Activated CD8-positive, alpha-beta memory T cell treated with anti-CD3 and anti-CD28 coated beads, Interleukin-2, amount 50 U/mL, for 48 hours (primary cell): ENCODE data around the gene CCDC175.

Experiments used
- DNase-seq: peaks from one replicate; pipeline ENCODE4 v3.0.0-alpha.2; 2020

CCDC175 gene

DNA sequence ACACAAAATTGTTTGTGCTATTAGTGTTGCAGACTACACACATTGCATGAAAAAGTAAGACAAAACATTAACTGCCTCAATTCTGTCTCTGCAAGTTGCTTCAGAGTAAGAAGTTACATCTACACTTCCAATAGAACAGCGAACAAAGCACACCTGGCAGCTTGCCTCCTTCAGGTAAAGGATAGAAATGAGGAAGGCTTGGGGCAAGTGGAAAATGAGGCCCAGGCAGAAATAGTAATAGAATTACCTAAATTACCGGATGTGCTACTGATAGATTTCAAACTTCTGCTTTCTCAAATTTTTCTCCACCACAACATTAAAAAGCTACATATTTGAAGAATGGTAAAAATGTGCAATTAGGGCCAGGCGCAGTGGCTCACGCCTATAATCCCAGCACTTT lies 37.7 kb downstream of the CCDC175 start:
- DNase-seq: no peak

DNA sequence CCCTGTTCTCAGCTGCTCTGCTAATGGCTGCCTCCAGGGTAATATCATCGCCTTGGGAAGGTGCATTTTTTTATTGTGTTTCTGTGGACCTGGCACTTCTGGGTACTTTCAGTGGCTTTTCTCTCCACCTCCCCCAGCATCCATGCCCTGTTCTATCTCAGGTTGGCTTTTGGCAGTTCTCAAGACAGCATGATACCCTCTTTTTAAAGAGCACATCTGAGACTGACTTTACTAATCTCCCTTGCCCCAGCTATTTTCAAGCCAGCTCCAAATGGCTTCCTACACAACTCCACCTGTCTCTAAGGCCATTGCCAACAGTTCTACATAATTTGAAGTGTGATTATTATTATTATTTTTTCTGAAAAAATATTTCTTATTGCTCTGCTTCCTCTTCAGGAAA lies 39.1 kb downstream of the CCDC175 start:
- no peak for DNase-seq

DNA sequence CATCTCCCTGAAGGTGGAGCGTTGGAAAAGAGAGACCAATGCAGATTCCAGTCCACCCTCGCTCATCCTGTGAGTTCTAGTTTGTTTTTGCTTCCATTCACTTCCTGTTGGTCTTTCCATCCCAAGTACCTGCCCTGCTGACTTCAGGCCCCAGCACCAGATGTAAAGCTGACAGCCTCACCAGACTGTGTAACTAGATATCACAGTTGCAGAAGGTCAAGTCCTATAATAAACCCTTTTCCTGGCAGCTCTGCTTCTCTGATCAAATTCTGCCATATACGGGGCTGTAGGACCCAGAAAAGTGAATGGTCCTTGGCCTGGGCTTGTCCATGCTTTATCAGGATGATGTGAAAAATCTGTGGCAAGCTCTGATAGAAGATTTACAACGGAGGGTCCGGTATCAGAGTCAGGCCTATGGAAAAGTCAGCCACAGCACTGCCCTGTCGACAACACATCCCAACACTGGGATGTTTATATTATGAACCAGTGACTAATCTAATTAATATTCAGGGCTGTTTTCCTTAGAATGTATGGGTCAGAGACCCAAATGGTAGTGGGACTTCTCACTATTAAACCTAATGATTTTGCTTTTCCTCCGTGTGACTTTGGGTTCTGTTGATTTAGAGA lies 42.1 kb downstream of the CCDC175 start:
- DNase-seq: no peak

DNA sequence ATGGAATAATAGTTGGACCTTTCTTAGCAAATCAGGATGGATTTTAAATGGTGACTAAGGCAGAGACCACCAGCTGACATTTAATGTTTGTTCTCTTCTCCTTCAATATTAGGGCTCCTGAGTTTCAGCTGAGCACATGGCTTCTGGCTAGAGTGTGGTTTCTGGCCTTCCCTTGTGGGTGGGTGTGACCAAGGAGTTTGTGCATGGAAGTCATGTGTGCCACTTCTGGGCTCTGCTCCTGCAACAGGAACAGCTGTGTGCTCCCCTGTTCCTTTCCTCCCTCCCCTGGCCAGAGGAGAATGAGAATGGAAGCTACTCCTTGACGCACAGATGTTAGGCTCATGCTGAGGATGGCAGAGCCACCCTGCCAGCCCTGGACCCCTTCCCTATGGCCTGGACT lies 44.2 kb downstream of the CCDC175 start:
- no peak for DNase-seq

DNA sequence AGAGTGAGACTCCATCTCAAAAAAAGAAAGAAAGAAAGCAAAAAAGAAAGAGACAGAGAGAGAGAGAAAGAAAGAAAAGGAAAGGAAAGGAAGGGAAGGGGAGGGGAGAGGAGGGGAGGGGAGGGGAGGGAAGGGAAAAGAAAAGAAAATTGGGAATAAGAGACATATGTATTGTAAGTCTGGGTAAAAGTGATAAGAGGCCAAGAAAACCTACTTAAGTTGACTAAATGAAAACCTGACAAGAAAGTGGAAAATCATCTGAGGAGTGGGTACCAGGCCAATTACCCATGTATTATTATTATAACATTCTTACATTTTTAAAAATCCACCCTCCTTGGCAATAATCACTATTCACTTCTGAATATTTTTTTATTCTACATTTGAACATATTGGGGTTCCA lies 46.3 kb downstream of the CCDC175 start:
- DNase-seq: no peak

DNA sequence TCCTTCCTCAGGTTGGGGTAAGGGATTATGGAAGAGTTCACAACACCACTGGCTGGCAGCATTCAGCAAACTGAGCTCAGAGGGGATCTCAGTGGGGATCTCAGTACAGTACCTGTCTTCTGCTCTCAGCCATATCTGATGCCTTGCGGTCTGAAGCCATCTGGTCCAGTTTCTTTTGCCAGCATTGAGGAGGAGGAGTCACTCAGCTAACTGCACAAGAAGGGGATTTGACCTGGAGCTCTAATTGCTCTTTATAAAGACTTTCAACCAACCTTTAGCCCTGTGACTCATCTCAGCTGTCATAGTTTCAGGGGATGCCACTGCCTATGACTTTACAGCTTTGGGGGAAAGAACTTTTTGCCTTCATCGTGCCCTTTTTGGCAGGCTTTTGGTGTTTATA lies 47.4 kb downstream of the CCDC175 start:
- no peak for DNase-seq

DNA sequence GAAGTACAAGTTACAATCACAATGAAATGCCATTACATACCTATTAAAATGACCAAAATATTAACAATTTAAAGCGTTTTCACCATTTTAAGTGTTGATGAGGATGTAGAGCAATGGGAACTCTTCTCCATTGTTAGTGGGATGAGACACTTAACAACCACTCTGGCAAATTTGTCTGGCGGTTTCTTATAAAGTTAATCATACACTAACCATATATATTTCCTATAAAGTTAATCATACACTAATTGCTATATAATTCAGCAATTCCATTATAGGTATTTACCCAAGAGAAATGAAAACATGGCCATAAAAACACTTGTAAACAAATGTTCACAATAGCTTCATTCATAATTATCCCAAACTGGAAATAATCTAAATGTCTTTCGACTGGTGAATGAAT lies 56.4 kb downstream of the CCDC175 start:
- DNase-seq: no peak

DNA sequence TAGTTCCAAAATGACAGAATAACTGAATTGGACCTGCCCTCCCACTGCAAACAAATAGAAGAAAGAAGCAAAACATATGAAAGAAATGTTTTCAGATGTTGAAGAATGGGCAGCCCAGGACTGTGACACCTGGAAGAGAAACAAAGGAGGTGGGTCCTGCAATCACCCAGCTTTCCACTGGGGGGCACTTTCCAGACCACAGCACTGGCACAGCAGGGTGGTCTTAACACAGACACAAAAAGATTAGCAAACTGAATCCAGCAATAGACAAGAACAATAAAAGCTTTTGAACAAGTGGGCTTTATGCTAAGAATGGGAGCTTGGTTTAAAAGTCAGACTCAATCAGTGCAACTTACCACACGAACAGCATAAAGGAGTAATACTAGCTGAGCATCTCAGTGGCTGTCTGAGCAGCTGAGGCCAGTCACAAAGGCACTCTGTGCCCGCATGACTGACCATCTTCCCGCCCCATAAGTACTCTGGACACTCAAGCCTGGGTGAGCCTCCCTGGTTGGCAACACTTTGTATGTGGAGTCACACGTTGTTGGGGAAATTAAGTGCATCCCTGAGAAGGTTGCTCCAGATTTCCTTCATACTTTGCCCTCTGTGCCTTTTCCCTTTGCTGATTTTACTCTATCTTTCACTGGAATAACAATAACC lies 64.6 kb downstream of the CCDC175 start:
- DNase-seq: no peak

DNA sequence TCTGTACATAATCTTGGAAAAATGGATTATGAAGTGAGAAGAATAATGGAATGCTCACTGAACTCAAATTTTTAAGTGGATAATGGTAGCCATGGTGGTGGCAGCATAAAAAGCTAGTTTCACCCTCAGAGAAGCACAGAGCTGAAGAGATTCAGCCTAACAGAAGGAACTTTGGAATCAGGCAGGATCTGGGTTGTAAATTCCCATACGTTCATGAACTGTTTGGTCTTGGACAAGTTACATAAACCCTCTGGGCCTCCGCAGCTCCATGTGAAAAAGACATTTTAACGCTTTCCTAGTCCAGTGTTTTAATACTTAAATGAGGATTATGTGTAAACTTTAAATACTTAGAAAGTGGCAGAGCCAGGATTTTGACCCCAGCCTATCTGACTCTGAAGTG lies 65.6 kb downstream of the CCDC175 start:
- no peak for DNase-seq

DNA sequence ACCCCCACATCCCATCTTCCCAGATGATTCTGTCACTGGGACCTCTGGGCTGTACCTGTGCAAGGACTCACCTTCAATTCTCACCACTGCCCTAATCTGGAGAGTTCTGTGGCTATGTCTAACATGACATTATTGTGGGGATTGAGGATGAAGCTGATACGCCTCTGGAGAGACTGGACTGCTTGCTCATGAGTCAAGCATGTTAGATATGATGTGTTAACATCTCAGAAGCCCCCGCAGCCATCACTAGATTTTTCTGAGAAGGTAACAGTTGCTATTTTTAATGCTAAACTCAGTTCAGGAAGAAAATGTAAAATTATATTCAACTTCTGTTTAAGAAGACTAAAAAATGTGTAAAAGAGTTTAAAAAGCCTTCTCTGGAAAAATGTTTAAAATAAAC lies 66.6 kb downstream of the CCDC175 start:
- DNase-seq: no peak

DNA sequence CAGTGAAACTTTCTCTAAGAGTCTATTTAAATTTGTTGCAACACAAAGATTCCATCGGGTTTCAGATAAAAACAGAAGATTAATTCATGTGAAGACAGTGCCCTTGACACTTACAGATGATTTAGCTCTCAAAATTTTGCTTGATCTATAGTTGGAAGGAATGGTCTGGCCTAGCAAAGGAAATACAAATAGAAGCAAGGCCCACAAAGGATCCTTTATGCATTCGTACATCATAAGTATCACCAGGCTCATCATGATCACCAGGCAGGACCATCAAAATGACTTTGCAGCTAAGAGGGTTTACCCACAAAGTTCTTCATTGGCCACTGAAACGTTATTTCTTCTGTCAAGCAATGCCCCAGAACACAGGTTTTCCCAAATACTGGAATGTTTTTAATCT lies 67.5 kb downstream of the CCDC175 start:
- DNase-seq: no peak

DNA sequence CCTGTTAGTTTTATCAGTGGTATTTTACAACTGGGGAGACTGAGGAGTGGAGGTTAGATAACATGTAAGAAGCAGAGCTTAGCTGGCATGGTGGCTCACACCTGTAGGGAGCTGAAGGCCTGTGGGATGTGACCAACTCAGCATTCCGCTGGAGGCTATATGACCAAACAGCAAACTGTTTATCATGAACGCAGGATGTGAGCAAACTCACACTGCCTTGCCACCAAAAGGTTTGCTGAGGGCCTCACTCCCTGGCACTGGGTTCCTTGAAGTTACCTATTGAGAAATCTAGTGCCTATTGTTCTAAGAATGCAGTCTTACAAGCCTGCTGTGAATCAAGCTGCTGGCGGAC lies 68.9 kb downstream of the CCDC175 start:
- DNase-seq: no peak

DNA sequence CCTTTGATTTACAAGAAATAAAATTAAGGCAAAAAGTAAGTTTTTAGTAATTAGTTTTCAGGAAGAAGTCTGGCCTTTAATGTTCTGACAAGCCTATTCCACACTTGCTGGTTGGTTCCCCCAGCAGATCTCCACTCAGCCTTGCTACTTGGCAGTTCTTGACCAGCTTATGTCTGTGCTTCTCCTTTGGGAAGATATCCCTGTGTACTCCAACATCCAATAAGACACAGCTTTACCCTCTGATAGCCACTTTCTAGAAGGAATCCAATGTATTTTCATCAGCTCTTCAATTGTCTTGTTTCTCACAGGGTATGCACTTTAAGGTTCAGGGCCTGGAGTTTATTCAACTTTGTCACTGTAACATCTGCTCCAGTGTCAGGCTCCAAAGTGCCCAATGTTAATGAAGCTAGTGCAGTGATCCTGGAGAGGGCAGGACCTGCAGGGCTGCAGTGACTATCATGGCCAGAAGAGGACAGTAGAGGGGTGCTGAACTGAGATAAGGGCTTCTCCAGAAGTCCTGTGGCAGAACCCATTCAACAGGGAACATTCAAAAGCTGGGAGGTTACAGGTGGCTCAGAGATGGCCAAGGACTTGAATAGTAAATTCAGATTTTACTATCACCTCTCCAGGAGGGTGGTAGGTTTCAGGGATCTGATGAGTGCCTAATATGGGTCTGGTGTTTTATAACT lies 69.4 kb downstream of the CCDC175 start:
- no peak for DNase-seq

DNA sequence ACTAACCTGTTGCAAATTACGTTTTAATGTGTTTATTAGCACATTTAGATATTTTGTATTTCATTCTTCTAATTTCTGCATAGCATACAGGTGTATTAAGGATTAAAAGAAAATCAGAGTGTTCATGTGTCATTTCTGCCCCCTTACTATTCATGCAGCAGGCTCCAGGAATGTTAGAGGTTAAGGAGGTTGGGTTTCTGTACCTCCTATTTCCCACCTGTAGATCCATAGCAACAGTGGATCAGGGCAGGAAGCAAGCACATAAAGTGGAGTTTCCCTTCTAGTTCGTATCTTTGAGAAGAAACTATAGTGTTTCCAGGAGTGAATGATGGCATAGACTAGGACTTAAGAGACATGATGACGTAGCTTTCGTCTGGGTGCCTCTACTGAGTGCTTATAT lies 73.4 kb downstream of the CCDC175 start:
- DNase-seq: no peak

DNA sequence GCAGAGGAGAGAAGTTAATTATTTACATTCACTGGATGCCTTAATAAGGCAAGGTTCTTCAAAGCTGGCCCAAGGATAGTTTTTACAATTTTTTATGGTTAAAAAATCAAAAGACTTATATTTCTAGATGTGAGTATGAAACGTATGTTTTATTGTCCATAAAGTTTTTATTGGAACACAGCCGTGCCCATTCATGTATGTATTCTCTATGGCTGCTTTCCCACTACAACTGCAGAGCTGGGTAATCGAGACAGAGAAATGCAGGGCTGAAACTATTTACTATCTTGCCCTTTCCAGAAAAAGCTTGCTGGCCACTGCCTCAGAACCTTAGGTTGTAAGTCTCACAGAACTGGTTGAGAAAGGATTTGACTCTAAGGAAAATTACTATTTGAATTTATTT lies 75.9 kb downstream of the CCDC175 start:
- DNase-seq: no peak

DNA sequence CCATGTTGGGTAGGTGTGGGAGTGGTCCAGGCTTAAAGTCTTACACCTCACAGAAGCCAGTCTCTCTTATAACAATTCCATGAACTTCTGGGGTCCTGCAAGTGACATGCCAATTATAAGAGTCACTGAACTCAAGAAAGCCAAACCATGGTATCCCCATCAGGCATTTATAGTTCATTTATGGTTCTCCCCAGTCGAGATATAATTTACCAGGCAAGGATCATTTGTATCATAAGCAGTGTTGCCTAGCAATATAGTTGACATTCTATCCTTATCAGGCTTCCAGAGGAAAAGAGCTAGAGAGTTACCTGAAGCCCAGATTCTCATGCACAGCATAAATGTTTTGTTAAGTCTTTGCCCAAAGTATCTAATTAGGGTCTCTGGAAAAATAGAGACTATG lies 84.2 kb downstream of the CCDC175 start:
- no peak for DNase-seq

DNA sequence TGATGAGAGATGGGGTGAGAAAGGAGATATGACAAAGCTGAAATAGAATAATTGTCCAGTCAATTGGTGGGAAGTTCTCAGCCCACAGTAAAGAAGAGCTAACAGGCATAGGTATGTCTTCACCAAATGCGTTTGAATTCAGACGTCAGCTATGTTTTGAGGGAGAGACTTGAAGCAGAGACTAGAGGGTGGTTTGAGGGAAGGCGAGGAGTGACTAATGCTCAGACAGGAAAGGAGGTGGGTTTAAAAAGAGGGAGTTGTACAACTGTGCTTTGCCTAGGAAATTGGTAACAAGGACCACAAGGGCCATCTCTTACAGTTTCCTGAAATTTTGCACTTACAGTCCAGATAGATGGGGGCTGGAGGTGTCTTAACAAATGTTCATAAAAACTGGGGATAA lies 85.9 kb downstream of the CCDC175 start:
- DNase-seq: no peak

DNA sequence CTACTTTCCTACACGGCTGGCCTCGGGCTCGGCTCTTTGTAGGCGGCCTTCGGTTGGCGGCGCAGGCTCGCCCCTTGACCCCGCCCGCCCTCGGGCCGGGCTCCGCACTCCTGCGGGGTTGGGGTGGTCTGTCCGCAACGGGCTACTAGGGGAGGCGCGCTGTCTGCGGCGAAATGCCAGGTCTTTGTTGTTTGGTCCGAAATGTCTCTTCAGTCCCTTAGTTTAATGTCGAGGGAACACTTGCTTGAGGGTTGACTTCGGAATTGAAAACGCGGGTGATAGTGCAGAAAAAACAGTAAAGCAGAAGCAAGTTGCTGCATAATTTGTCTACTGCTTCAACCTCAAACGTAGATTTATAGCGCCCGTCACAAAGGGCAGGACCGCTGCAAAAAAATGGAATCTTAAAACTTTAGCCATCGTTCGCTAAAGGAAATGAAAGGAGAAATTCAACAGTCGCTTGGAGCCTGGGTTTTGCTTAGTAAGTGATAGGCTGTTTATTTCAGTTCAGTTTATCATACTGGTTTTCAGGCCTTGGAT lies 91.9 kb downstream of the CCDC175 start:
- no peak for DNase-seq

DNA sequence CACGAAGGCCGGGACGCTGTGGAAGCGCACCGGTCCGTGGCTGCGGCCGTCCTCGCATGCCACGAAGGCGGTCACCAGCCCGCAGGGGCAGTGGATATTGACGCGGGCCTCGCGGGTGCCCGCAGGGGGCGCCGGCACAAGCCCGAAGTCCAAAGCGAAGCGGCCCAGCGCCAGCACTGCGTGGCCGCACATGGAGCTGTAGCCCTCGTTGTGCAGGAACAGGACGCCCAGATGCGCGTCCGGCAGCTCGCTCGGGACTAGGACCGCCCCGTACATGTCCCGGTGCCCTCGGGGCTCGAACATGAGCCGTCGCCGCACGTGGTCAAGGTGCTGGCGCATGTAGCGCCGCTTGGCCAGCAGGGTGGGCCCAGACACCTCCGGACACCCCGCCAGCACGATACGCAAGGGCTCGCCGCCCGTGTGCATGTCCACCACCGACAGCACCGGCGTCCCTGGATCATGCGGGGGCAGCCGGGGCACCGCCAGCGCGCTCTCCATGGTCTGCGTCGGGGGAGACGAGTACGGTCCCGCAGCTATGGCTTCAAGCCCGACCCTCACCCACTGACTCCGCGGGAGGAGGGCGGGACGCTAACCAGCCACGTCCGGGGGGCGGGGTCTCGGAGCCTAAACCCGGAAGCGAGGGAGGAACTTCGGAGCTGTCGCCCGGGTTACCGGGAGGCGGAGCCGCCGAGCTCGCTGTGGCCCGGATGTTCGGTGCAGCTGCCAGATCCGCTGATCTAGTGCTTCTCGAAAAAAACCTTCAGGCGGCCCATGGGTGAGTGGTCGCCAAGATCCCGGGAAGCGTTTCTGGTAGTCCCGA lies 92.6 kb downstream of the CCDC175 start, which contains the start of the genes JKAMP and L3HYPDH:
Gene JKAMP, plus strand, starts transcription at position 699 of the 820 bp plus-strand sequence. Its CDS starts 73 bp downstream, at position 772.
Gene L3HYPDH, minus strand, starts transcription at position 590 of the 820 bp plus-strand sequence. Its CDS starts 92 bp downstream, at position 498.
- peak; percentile 98 for DNase-seq

DNA sequence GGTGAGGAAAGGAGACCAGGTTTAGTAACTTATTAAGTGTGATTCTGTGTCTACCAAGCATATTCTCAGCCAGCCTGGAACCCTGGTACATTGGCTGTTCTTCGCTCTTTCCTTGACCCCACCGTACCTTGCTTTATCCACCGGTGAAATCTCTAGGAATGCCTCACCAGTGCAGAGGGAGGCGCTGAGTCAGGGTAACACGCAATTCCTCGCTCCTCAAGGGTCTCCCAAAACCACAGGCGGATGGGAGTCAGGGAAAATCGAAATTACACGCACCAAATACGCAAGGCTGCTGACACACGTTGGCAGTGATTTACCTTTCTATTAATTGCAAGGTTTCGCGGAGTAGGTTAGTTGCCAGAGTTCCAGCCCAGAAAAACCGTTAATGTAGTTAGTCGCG lies 93.2 kb downstream of the CCDC175 start:
- DNase-seq: no peak

DNA sequence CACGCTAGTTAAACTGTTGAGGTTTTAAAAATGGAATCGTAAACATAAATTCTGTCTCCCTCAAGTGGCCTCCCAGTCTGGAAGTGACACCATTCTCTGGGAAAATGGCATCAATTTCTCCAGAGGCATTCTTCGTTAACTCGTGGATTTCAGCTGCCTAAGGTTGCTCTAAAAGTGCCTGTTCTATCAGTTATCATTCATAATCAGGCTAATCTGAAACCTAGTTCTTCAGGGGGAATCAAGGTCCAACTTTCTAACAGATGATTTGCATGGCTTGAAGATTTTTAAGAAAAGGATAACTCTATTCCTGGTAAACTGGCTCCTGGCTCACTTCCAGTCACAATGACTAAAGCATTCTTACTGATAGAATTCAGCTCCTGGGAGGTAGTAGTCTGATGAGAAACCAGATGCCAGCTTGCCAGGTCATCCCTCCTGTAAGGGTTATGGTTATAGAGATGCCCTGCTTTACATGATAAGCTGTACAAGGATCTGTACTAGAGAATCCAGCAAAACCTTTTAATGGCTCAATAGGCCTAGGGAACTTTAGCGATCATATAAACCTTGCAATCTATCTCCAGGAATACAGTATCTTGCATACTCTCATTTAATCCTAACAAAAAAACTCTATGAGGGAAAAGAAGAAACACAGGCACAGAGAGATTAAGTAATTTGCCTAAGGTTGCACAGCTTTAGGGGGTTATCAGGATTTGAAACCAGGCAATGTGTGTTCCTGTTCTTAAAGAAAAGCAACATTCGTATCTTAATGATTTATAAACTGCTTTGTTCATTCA lies 93.9 kb downstream of the CCDC175 start:
- DNase-seq: no peak

DNA sequence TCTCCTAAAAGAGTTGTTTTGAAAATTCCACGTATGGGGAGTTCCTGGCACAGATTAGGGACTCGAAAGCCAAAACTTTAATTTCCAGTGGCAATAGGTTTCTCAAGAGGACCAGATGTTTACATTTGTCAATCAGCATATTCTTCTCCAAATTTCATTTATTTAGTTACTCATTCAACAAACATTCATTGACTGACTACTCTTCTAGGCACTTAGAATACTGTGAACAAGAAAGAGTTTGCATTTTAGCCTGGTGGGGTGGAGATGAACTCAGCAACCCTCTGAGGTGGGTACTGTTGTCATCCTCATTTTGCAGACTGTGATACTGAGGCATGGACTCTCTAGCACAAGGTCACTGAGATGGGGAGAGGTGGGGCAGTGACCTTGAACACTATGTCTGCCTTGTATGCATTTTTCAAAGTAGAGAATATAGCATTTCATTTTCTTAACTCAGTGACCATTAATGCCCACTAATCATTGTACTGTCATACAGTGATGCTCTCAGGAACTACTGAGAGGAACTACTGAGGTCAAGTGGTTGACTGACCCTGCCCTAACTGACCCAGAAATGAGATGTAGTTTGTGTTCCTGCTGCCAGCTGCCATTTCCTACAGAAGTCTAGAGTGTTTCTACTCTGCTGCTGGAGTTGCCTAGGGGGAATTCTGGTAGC lies 94.6 kb downstream of the CCDC175 start:
- no peak for DNase-seq
